Measurements from ENCODE around the gene ORC5. TPM values are rescaled to one million over a fixed set of nuclear protein-coding genes. Genes with fewer than 3 reads are reported as not detected.
"Not testable (repeated sequence)": the region's sequence is repeated elsewhere in the genome, so short reads cannot be mapped to it uniquely, and the experiment has no call there.

The ORC5 gene
- polyA plus RNA-seq, 1 donor: 14.9 TPM

DNA sequence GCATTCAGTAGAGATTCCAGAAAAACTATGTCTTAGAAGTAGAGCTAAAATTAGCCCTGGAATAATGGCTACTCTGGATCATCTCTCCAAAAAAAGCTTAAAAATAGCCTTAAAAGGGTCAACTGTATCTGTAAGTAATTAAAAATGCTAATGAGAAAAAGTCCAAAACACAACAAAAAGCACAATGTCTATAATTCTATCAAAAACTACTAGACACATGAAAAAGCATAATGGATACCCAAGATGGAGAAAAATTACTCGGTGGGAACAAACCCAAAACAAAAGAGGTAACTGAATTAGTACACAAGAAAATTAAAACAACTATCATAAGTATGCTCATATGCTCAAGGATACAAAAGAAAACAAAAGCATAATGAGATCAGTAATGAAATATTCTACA lies 15.4 kb downstream of the ORC5 start:
- no peak for DNase-seq (ENCODE audit: low read depth)

DNA sequence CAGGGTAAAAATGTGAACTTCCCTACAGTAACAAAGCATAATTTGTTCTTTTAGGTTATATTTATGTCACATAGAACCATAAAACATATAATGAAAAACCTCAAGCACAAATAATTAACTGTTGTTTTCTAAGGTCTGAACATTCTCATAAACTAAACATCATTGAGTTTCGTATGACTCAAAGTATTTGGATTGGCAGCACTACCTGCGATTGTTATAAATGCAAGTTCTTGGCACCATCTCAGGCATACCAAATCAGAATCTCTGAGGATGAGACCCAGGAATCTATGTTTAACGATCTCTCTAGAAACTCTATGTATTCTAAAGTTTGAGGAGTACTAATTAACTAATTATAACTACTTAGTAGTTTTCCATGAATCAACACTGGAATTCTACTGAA lies 22.5 kb downstream of the ORC5 start:
- no peak for DNase-seq (ENCODE audit: low read depth)

- no peak for DNase-seq (ENCODE audit: low read depth)
These were observed 28.6 kb downstream of the ORC5 start for GRCh38 chr7:104179178-104179577.

GRCh38 chr7:104177565-104178083 lies 30.2 kb downstream of the ORC5 start:
- not testable (repeated sequence) for DNase-seq (ENCODE audit: low read depth)

GRCh38 chr7:104176332-104176731 lies 31.5 kb downstream of the ORC5 start:
- no peak for DNase-seq (ENCODE audit: low read depth)

GRCh38 chr7:104175361-104175984 lies 32.3 kb downstream of the ORC5 start:
- no peak for DNase-seq (ENCODE audit: low read depth)

DNA sequence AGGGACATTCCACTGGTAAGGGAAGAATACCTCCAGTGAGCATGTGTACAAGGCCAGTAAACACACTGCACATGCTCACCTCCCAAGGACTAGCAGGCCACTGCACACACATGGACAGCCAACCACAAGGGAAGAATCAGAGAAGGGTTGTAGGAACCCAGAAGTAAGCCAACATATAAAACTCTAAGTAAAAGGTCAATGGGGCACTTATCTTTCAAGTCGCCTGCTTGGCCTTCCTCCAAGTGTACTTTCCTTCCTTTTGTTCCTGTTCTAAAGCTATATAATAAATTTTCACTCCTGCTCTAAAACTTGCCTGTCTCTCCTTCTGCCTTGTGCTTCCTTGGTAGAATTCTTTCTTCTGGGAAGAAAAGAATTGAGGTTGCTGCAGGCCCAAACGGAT lies 33.0 kb downstream of the ORC5 start:
- DNase-seq (ENCODE audit: low read depth): no peak

GRCh38 chr7:104162081-104162480 lies 45.7 kb downstream of the ORC5 start:
- DNase-seq (ENCODE audit: low read depth): no peak

DNA sequence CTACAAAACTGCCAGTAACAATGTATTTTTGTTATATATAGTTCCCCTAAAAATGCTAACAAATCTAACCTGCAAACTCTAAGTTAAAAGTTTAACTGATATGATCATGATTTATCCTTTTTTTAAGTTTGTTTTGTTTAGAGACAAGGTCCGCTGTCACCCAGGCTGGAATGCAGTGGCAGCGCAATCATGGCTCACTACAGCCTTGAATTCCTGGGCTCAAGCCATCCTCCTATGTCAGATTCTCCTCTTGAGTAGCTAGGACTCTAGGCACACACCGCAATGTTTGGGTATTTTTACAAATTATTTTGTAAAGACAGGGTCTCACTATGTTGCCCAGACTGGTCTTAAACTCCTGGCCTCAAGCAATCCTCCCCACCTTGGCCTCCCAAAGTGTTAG lies 46.6 kb downstream of the ORC5 start:
- no peak for DNase-seq (ENCODE audit: low read depth)

- DNase-seq (ENCODE audit: low read depth): peak; percentile 1
These were observed 47.4 kb downstream of the ORC5 start for GRCh38 chr7:104160375-104160774.

GRCh38 chr7:104156842-104157277 lies 51.0 kb downstream of the ORC5 start:
- no peak for DNase-seq (ENCODE audit: low read depth)

DNA sequence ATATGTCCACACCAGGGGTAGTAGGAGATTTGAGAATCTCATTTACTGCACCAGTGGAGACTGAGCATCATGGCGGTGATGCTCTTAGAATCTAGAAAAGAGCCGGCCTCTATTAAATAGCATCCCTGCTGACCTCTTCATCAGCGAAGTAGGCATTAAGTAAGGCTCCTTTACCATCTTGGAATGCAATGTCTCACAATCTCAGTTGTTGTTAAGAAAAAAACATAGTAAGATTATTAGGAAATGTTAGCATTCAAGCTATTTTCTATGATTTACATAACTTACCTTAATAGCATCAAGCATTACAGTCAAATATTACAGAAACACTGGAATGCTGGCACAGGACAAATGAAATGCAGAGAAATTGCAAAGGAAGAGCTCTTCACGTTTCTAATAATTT lies 54.5 kb downstream of the ORC5 start:
- no peak for DNase-seq (ENCODE audit: low read depth)

DNA sequence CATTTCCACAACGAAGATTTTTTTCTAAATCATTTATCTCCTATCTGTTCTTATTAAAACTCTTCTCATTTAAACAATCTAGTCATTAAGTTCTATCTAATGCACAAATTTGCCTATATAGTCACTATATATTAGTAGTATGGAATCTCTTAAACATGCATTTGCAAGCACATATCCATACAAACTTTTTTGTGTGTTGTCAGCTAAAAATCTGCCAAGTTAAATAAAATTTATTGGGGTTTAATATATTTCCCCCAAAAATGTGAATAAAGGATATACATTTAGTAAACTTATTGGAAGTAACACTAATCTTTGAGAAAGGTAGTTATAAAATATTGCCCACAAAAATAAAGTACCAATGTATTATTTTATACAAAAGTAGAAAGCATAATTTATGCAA lies 55.3 kb downstream of the ORC5 start:
- DNase-seq (ENCODE audit: low read depth): no peak

GRCh38 chr7:104150470-104150869 lies 57.3 kb downstream of the ORC5 start:
- DNase-seq (ENCODE audit: low read depth): no peak

DNA sequence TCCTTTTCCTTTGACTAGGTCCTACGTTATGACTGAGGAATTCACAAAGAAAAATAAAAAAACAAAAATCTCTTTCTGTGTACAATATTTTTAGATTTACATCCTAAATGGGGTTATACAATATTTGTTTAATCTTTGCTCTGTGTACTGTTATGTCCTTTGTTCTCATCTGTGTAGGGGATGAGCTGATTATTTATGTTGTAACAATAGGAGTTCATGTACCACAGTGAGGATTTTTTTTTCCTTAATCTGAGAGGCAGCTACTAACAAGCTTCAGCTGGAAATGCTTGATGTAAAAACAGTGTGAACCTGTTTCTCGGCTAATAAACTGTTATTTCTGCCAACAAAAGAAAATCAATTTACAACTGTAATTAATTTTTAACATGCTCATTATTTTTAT lies 58.0 kb downstream of the ORC5 start:
- DNase-seq (ENCODE audit: low read depth): no peak

DNA sequence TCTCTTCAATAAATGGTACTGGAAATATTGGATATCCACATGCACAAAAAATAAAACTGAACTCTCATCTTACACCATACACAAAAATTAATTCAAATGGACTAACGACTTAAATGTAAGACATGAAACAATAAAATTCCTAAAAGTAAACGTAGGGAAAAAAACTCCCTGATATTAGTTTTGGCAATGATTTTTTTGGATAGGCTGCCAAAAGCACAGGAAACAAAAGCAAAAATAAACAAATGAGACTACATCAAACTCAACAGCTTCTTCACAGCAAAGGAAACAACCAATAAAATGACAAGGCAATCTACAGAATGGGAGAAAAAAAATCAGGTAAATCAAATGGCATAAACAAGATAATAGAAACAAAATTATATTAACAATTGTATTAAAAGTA lies 65.7 kb downstream of the ORC5 start:
- no peak for DNase-seq (ENCODE audit: low read depth)

DNA sequence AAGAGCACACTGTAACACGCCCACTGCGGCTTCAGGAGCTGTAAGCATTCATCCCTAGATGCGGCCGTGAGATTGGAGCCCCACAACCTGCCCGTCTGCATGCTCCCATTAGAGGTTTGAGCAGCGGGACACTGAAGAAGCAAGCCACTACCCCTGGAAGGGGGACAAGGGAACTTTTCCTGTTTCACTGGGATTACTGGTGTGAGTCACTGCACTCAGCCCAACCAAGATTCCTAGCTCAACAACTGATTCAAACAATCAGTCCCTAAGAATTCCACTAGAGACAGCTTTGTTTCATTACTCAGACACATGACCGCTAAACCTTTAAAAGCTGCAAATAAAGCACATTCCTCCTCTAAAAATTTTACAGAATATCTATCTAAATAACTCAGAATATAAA lies 69.8 kb downstream of the ORC5 start:
- DNase-seq (ENCODE audit: low read depth): no peak

DNA sequence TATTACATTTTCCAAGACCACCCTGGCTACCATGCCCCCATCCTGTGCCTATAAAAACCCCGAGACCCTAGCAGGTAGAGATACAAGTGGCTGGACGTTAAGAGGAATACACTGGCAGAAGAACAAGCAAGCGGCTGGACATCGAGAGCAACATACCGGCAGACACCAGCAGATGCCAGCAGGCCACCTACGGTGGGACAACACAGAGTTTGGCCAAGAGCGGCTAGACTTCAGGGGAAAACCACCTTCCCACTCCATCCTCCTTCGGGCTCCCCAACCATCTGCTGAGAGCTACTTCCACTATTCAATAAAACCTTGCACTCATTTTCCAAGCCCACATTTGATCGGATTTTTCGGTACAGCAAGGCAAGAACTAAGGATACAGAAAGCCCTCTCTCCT lies 70.3 kb downstream of the ORC5 start:
- no peak for DNase-seq (ENCODE audit: low read depth)

DNA sequence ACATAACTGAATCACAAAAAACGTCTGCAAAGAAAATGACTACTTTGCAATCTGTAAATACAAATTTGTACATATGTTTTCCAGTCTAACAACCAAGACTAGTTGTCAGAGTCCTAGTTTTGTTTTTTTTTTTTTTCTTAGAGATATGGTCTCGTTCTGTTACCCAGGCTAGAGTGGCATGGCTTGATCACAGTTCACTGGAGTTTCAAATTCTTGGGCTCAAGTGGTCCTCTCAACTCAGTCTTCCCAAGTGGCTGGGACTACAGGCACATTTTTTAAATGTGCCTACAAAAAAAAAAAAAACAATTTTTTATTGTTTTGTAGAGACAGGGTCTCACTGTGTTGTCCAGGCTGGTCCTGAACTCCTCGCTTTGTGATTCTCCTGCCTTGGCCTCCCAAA lies 70.8 kb downstream of the ORC5 start:
- DNase-seq (ENCODE audit: low read depth): no peak

GRCh38 chr7:104136561-104136960 lies 71.3 kb downstream of the ORC5 start:
- no peak for DNase-seq (ENCODE audit: low read depth)

DNA sequence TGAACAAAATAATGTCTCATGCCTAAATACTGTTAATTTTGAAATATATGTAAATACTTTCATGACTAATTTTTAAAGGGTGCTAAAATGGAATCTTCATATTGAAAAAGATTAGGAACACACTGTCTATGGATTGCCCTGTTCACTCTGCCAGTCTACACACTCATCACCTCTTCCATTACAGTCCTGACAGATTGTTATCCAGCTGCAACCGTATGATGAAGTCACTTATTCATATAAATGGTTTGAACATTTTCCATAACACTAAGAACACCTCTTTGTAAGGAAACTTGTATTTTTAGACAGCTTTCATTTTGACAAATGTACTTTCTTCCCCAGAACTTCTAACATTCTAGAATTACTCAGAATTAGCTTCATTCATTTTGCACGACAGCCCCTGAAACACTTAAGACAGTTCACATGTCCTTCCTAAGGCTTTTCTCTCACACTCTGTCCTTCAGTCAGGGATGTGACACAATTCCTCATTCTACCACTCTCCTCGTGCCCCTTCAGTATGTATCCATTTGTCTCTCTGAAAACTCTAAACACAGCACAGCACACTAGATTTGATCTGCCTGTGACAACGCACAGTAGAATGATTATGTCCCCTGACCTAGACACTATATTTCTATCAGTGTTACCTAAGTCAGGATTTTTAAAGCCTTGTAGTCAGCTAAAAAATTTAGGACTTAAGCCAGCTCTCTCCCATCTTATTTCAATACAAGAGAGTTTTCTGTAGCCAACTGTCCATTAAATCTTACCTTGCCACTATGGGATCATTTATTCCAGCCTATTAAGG lies 71.9 kb downstream of the ORC5 start:
- DNase-seq (ENCODE audit: low read depth): no peak

- DNase-seq (ENCODE audit: low read depth): no peak
These were observed 74.6 kb downstream of the ORC5 start for GRCh38 chr7:104133238-104133637.

GRCh38 chr7:104130726-104131125 lies 77.1 kb downstream of the ORC5 start:
- DNase-seq (ENCODE audit: low read depth): no peak
